Keratinocyte (primary cell): ENCODE results near the gene LRRC10B. TPM values are rescaled to one million over a fixed set of nuclear protein-coding genes. Genes with fewer than 3 reads are reported as not detected.
A peak's percentile ranks its signal among the peaks of the same experiment; 100 is the strongest.
"Not testable (repeated sequence)": the region's sequence is repeated elsewhere in the genome, so short reads cannot be mapped to it uniquely, and the experiment has no call there.

Experiments used
- DNase-seq: peaks from one replicate; pipeline ENCODE4 v3.0.0-alpha.2; 2011; ENCODE audit warnings: low read depth, missing footprints, low spot score
- FAIRE-seq: peaks from 2 replicates; lab custom pipeline; 2011; peaks lifted over from hg19 to GRCh38; lab: Jason Lieb, UNC
- H2AFZ ChIP-seq: 2 replicates; pipeline ENCODE4 v1.6.0; 2012; ENCODE audit warnings: low read length, control low read depth, inconsistent platforms; ENCODE audit not compliant: control insufficient read depth
- H3K27ac ChIP-seq: 2 replicates; pipeline ENCODE4 v1.5.1; 2011; ENCODE audit warnings: low read length; ENCODE audit not compliant: control insufficient read depth, insufficient read depth
- H3K27me3 ChIP-seq: 3 replicates; pipeline ENCODE4 v1.6.0; 2011; ENCODE audit warnings: low read length; ENCODE audit not compliant: control insufficient read depth, insufficient read depth; ENCODE audit errors: extremely low read depth
- H3K36me3 ChIP-seq, 2 experiments: 2 replicates in 1 of 2; 3 replicates in 1 of 2; pipeline ENCODE4 v1.5.1; 2011; ENCODE audit warnings: low read length in 2 of 2, mild to moderate bottlenecking in 1 of 2; ENCODE audit not compliant: control insufficient read depth in 2 of 2, insufficient read depth in 2 of 2; ENCODE audit errors: extremely low read depth in 1 of 2
- H3K4me1 ChIP-seq: 3 replicates; pipeline ENCODE4 v1.5.1; 2011; ENCODE audit warnings: low read length; ENCODE audit not compliant: control insufficient read depth, insufficient read depth; ENCODE audit errors: extremely low read depth
- H3K4me2 ChIP-seq: 3 replicates; pipeline ENCODE4 v1.6.0; 2011; ENCODE audit warnings: low read depth, low read length; ENCODE audit not compliant: control insufficient read depth, insufficient read depth; ENCODE audit errors: extremely low read depth
- H3K4me3 ChIP-seq, 3 experiments: fragments of 200-600 bp in 1 of 3; sonication (generic) in 1 of 3; 2 replicates in 2 of 3; 3 replicates in 1 of 3; pipeline ENCODE4 v1.5.1; 2011 to 2016; ENCODE audit warnings: low read length in 3 of 3, mild to moderate bottlenecking in 3 of 3, control low read depth in 2 of 3, inconsistent platforms in 1 of 3, low read depth in 1 of 3, mixed read lengths in 1 of 3, mixed run types in 1 of 3, moderate library complexity in 1 of 3; ENCODE audit not compliant: control insufficient read depth in 2 of 3, insufficient read depth in 2 of 3; ENCODE audit errors: extremely low read depth in 1 of 3
- H3K79me2 ChIP-seq: 2 replicates; pipeline ENCODE4 v1.6.0; 2012; ENCODE audit warnings: low read length; ENCODE audit not compliant: control insufficient read depth, insufficient read depth
- H3K9ac ChIP-seq: 3 replicates; pipeline ENCODE4 v1.6.0; 2011; ENCODE audit warnings: low read length; ENCODE audit not compliant: control insufficient read depth, insufficient read depth; ENCODE audit errors: extremely low read depth
- H3K9me1 ChIP-seq: 3 replicates; pipeline ENCODE4 v1.6.0; 2011; ENCODE audit warnings: low read length; ENCODE audit not compliant: control insufficient read depth, insufficient read depth; ENCODE audit errors: extremely low read depth
- H3K9me3 ChIP-seq: 2 replicates; pipeline ENCODE4 v1.5.1; 2012; ENCODE audit warnings: low read depth, low read length; ENCODE audit not compliant: control insufficient read depth
- H4K20me1 ChIP-seq: 3 replicates; pipeline ENCODE4 v1.6.0; 2011; ENCODE audit warnings: low read length; ENCODE audit not compliant: control insufficient read depth, insufficient read depth; ENCODE audit errors: extremely low read depth
- CTCF ChIP-seq, 3 experiments: IDR thresholded peaks in 1 of 3; conservative IDR thresholded peaks in 1 of 3; optimal IDR thresholded peaks in 1 of 3; 2 replicates in 2 of 3; 3 replicates in 1 of 3; pipeline versions ENCODE3 to v1.5.1; 2011; ENCODE audit warnings: low read length in 3 of 3, mild to moderate bottlenecking in 3 of 3, moderate library complexity in 2 of 3, control low read depth in 1 of 3, inconsistent platforms in 1 of 3; ENCODE audit not compliant: insufficient read depth in 2 of 3; ENCODE audit errors: extremely low read depth in 1 of 3
- EZH2 ChIP-seq: IDR thresholded peaks from one replicate; pipeline ENCODE4 v1.6.1; 2012; ENCODE audit warnings: inconsistent platforms, mild to moderate bottlenecking, low read length, moderate library complexity
- dilution Hi-C: fragments of 300-500 bp; cut with MboI; formaldehyde crosslinking; loops from one replicate; pipeline ENCODE4 v1.7.0; 2020; ENCODE audit warnings: low sequenced_read_pairs; ENCODE audit not compliant: extremely low pct_ligation_motif_present
- polyA plus RNA-seq, 5 experiments: library from polyadenylated mRNA; depleted of rRNA in 3 of 5; stranded (reverse) in 3 of 5; stranded (forward) in 1 of 5; unstranded in 1 of 5; fragments of >200 nt; gene quantifications; 1 replicate in 1 of 5; 2 replicates in 3 of 5; 3 replicates in 1 of 5; pipeline versions ENCODE4 v1.2.1 to v1.2.3, GENCODE V29; 2011 to 2012; ENCODE audit warnings: missing spikeins in 2 of 5, low read depth in 1 of 5, low replicate concordance in 1 of 5

Gene LRRC10B
- polyA plus RNA-seq, 1 donor (not counting 4 experiments of a cell fraction or from before 2014, with no cell fraction given) = not detected

GRCh38 chr11:61477126-61477525 lies 31.4 kb upstream of the LRRC10B start:
- H3K4me3 ChIP-seq = no peak overlapping the region
- no peak overlapping the region for H3K4me2 ChIP-seq
- H3K27ac ChIP-seq = no peak overlapping the region
- H3K27me3 ChIP-seq = peaks cover 5% of the 10 kb centered on the region
- H3K36me3 ChIP-seq = no peaks in the 10 kb centered on the region
- no peak overlapping the region for H2AFZ ChIP-seq
- peaks cover 10% of the 10 kb centered on the region for H3K4me1 ChIP-seq
- DNase-seq (no peak), FAIRE-seq (no peak)
- no peak overlapping the region for H3K9ac ChIP-seq
- H3K9me3 ChIP-seq = no peaks in the 10 kb centered on the region
- no peaks in the 10 kb centered on the region for H4K20me1 ChIP-seq
- dilution Hi-C loops = no loop called here
- no peaks in the 10 kb centered on the region for H3K79me2 ChIP-seq
- TF ChIP-seq EZH2 (no peak), CTCF (optimal IDR thresholded peaks at IDR 0.05 in 1 of 3, IDR thresholded peaks at IDR 0.05 in 1 of 3, conservative IDR thresholded peaks at IDR 0.05 in 1 of 3; ENCODE audit: extremely low read depth in 1 of 3, insufficient read depth in 2 of 3, low read length in 3 of 3) (no peak)
- H3K9me1 ChIP-seq = no peaks in the 10 kb centered on the region

GRCh38 chr11:61477727-61478148 lies 30.8 kb upstream of the LRRC10B start:
- Histone ChIP-seq H3K4me1 (peaks cover 10% of the 10 kb centered on the region), H3K27me3 (peaks cover 11% of the 10 kb centered on the region), H4K20me1 (no peaks in the 10 kb centered on the region), H3K9me1 (no peaks in the 10 kb centered on the region), H3K9ac (no peak overlapping the region), H3K36me3 (no peaks in the 10 kb centered on the region), H2AFZ (no peak overlapping the region), H3K79me2 (no peaks in the 10 kb centered on the region), H3K27ac (no peak overlapping the region), H3K4me3 (no peak overlapping the region), H3K4me2 (no peak overlapping the region), H3K9me3 (no peaks in the 10 kb centered on the region)
- dilution Hi-C loops = no loop called here
- TF ChIP-seq CTCF (optimal IDR thresholded peaks at IDR 0.05 in 1 of 3, IDR thresholded peaks at IDR 0.05 in 1 of 3, conservative IDR thresholded peaks at IDR 0.05 in 1 of 3; ENCODE audit: extremely low read depth in 1 of 3, insufficient read depth in 2 of 3, low read length in 3 of 3) = peak; percentile 75 to 85 (median 77)
- TF ChIP-seq EZH2 = no peak
- DNase-seq (no peak), FAIRE-seq (no peak)

GRCh38 chr11:61479360-61480058 lies 29.0 kb upstream of the LRRC10B start:
- H3K9ac ChIP-seq, H3K36me3 ChIP-seq, DNase-seq, H3K4me3 ChIP-seq, H3K9me3 ChIP-seq, H4K20me1 ChIP-seq, H2AFZ ChIP-seq, FAIRE-seq, dilution Hi-C loops, H3K27ac ChIP-seq, H3K4me1 ChIP-seq, H3K9me1 ChIP-seq, H3K79me2 ChIP-seq, H3K4me2 ChIP-seq: not testable (repeated sequence)
- H3K27me3 ChIP-seq = peaks cover 12% of the 10 kb centered on the region
